AG04449 (cell line): ENCODE data around the gene TRMU.

ENCODE experiments used
- CTCF ChIA-PET: fragments of 350-600 bp; formaldehyde crosslinking; extraction: SDS; loops from one replicate; lab custom pipeline; 2021; ENCODE audit warnings: antibody characterized with exemption; lab: Yijun Ruan, JAX
- POLR2A ChIA-PET: fragments of 400-600, 350-600 bp; formaldehyde crosslinking; extraction: SDS; loops from one replicate; lab custom pipeline; 2020; ENCODE audit warnings: antibody characterized with exemption, inconsistent platforms; lab: Yijun Ruan, JAX
- DNase-seq: peaks from one replicate; pipeline ENCODE4 v3.0.0-alpha.2; 2010; ENCODE audit warnings: low read depth, low spot score
- H3K4me3 ChIP-seq: 2 replicates; pipeline ENCODE4 v1.5.1; 2011; ENCODE audit warnings: low read depth, mild to moderate bottlenecking, control low read depth, low read length
- CTCF ChIP-seq: IDR thresholded peaks from one replicate; pipeline ENCODE4 v1.5.1; 2011; ENCODE audit warnings: mild to moderate bottlenecking, moderate library complexity, low read length, control low read depth, inconsistent platforms; ENCODE audit not compliant: insufficient read depth; ENCODE audit errors: missing control alignments

TRMU gene

GRCh38 chr22:46406791-46407190 lies 71.3 kb downstream of the TRMU start:
- no peak for TF ChIP-seq CTCF
- POLR2A ChIA-PET, result no interaction called here
- CTCF ChIA-PET, result interaction anchor here (1.1 kb wide), 1 partner anchor 39 kb away, joined by 3 read pairs; no protein-coding TSS in a partner anchor
- DNase-seq, result no peak
- H3K4me3 ChIP-seq, result no peak overlapping the region
